8988T (cell line): ENCODE measurements around the gene OCA2.

ENCODE experiments used
- DNase-seq: peaks from one replicate; pipeline ENCODE4 v3.0.0; 2011

The OCA2 gene

GRCh38 chr15:28118531-28118930, 19.4 kb upstream of the OCA2 start:
- DNase-seq: no peak

GRCh38 chr15:28118083-28118482, 19.0 kb upstream of the OCA2 start:
- no peak for DNase-seq

- DNase-seq: no peak
Measured at GRCh38 chr15:28117432-28117990, 18.4 kb upstream of the OCA2 start.

GRCh38 chr15:28116521-28117431, 17.7 kb upstream of the OCA2 start:
- no peak for DNase-seq

- DNase-seq: no peak
Measured at GRCh38 chr15:28115871-28116270, 16.8 kb upstream of the OCA2 start.

GRCh38 chr15:28114721-28115622, 15.9 kb upstream of the OCA2 start:
- DNase-seq: no peak

GRCh38 chr15:28114114-28114455, 15.0 kb upstream of the OCA2 start:
- DNase-seq: no peak

GRCh38 chr15:28113394-28114113, 14.4 kb upstream of the OCA2 start:
- DNase-seq: no peak

- no peak for DNase-seq
Measured at GRCh38 chr15:28112962-28113361, 13.8 kb upstream of the OCA2 start.

GRCh38 chr15:28112101-28112760, 13.1 kb upstream of the OCA2 start:
- DNase-seq: no peak

GRCh38 chr15:28111543-28111942, 12.4 kb upstream of the OCA2 start:
- no peak for DNase-seq

GRCh38 chr15:28110481-28110881, 11.4 kb upstream of the OCA2 start:
- DNase-seq: no peak

GRCh38 chr15:28109626-28110455, 10.7 kb upstream of the OCA2 start:
- DNase-seq: no peak

- DNase-seq: no peak
Measured at GRCh38 chr15:28107904-28108275, 8.8 kb upstream of the OCA2 start.

- no peak for DNase-seq
Measured at GRCh38 chr15:28107111-28107903, 8.2 kb upstream of the OCA2 start.

GRCh38 chr15:28106294-28107110, 7.4 kb upstream of the OCA2 start:
- DNase-seq: no peak

- no peak for DNase-seq
Measured at GRCh38 chr15:28105793-28106192, 6.7 kb upstream of the OCA2 start.

- no peak for DNase-seq
Measured at GRCh38 chr15:28105224-28105791, 6.2 kb upstream of the OCA2 start.

GRCh38 chr15:28104326-28104725, 5.2 kb upstream of the OCA2 start:
- no peak for DNase-seq
